T-cell (primary cell): ENCODE data around the gene CPLANE1. TPM values are rescaled to one million over a fixed set of nuclear protein-coding genes. Genes with fewer than 3 reads are reported as not detected.

Source experiments
- ATAC-seq, 4 experiments: fragments of 200-7000 bp in 3 of 4; fragments of 150-1000 bp in 1 of 4; cut with Tn5 transposase; replicated peaks in 1 of 4; 1 replicate in 3 of 4; 2 replicates in 1 of 4; pipeline ENCODE4 v1.10.0; 2021; ENCODE audit warnings: moderate library complexity in 3 of 4, mild to moderate bottlenecking in 2 of 4, moderate number of reproducible peaks in 1 of 4
- CTCF ChIA-PET, 2 donors: fragments of 300-600 bp; sonication (Branson Sonifier 250); formaldehyde crosslinking; loops; one replicate each; lab custom pipeline; 2022; ENCODE audit warnings: antibody characterized with exemption in 2 of 2; lab: Charles Lee
- POLR2A ChIA-PET, 2 donors: fragments of 300-600 bp; sonication (Branson Sonifier 250); formaldehyde crosslinking; loops; one replicate each; lab custom pipeline; 2022; ENCODE audit warnings: antibody characterized with exemption in 2 of 2; lab: Charles Lee
- DNase-seq, 35 experiments: peaks; one replicate each; pipeline versions ENCODE4 v3.0.0 to v3.0.0-alpha.2; 2013 to 2023
- H3K27ac ChIP-seq: one replicate; pipeline ENCODE4 v1.5.1; 2013; ENCODE audit warnings: low read length
- H3K27me3 ChIP-seq, 2 experiments: replicated peaks in 1 of 2; 1 replicate in 1 of 2; 2 replicates in 1 of 2; pipeline versions ENCODE4 v1.6.1 to v1.7.0; 2013; ENCODE audit warnings: low read length in 1 of 2, mixed read lengths in 1 of 2; ENCODE audit not compliant: control insufficient read depth in 2 of 2, insufficient read depth in 2 of 2; ENCODE audit errors: extremely low read depth in 1 of 2
- H3K36me3 ChIP-seq, 2 donors: 1 replicate in 1 of 2; 2 replicates in 1 of 2; pipeline versions ENCODE4 v1.6.1 to v1.7.0; 2013; ENCODE audit warnings: low read length in 1 of 2; ENCODE audit not compliant: control insufficient read depth in 2 of 2, insufficient read depth in 1 of 2; ENCODE audit errors: extremely low read depth in 1 of 2
- H3K4me1 ChIP-seq, 2 experiments: 1 replicate in 1 of 2; 2 replicates in 1 of 2; pipeline versions ENCODE4 v1.6.1 to v1.7.0; 2013; ENCODE audit warnings: low read length in 2 of 2, mixed read lengths in 1 of 2; ENCODE audit not compliant: insufficient read depth in 2 of 2, control insufficient read depth in 1 of 2; ENCODE audit errors: extremely low read depth in 1 of 2
- H3K4me3 ChIP-seq, 2 donors: 1 replicate in 1 of 2; 2 replicates in 1 of 2; pipeline versions ENCODE4 v1.5.1 to v1.7.0; 2013; ENCODE audit warnings: mild to moderate bottlenecking in 2 of 2, low read length in 1 of 2, moderate library complexity in 1 of 2; ENCODE audit not compliant: control insufficient read depth in 1 of 2; ENCODE audit errors: extremely low read depth in 1 of 2
- H3K9me3 ChIP-seq: 2 replicates; pipeline ENCODE4 v1.7.0; 2013
- H3K27ac Mint-ChIP-seq, 2 donors: one replicate each; pipeline ENCODE4 v1.8.0; 2020 to 2021; ENCODE audit warnings: mild to moderate bottlenecking in 2 of 2, mixed read lengths in 2 of 2
- H3K27me3 Mint-ChIP-seq, 2 donors: one replicate each; pipeline ENCODE4 v1.8.0; 2021 to 2022; ENCODE audit warnings: mixed read lengths in 2 of 2
- H3K36me3 Mint-ChIP-seq: one replicate; pipeline ENCODE4 v1.8.0; 2021; ENCODE audit warnings: mixed read lengths
- H3K4me1 Mint-ChIP-seq, 3 donors: one replicate each; pipeline ENCODE4 v1.8.0; 2020 to 2022; ENCODE audit warnings: mixed read lengths in 3 of 3, mild to moderate bottlenecking in 1 of 3
- H3K4me3 Mint-ChIP-seq, 3 donors: one replicate each; pipeline ENCODE4 v1.8.0; 2020 to 2022; ENCODE audit warnings: mild to moderate bottlenecking in 3 of 3, mixed read lengths in 3 of 3, moderate library complexity in 3 of 3
- H3K9me3 Mint-ChIP-seq, 3 donors: one replicate each; pipeline ENCODE4 v1.8.0; 2020 to 2022; ENCODE audit warnings: mixed read lengths in 3 of 3
- WGBS: methylation state at CpG from one replicate; pipeline ENCODE4 v1.1.5; 2013; ENCODE audit warnings: missing lambda C conversion rate; ENCODE audit not compliant: insufficient coverage; 5-methylcytosine and 5-hydroxymethylcytosine counted together
- total RNA-seq, 35 experiments: library from RNA in 6 of 35; stranded (reverse) in 6 of 35; fragments of 120-200 nt in 1 of 35; gene quantifications; one replicate each; pipeline versions ENCODE4 v1.2.1 to v1.2.4 and lab custom pipeline; 2013 to 2026

Gene CPLANE1
- total RNA-seq, 5 donors from 2014 or later (not counting 1 experiment from before 2014, with no cell fraction given): 5.1 to 9.4 (median 7.7) TPM

DNA sequence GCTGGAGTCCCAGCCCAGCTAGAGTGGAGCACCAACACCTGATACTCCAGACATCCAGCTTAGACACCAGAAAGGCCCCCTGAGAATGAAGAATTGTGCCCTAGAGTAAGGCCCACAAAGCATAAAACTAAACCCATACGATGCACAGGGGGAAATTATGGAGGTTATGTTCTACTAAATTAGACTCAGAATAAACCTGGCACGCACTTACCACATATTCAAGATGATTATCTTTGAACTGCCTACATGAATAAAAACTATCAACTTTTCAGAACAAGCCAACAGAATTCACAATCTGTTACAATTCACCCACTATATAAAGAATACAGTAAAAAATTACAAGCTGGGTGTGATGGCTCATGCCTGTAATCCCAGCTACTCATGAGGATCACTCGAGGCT lies 168.5 kb downstream of the CPLANE1 start:
- CTCF ChIA-PET: no interaction called here
- no peaks in the 10 kb centered on the region for H3K9me3 ChIP-seq

DNA sequence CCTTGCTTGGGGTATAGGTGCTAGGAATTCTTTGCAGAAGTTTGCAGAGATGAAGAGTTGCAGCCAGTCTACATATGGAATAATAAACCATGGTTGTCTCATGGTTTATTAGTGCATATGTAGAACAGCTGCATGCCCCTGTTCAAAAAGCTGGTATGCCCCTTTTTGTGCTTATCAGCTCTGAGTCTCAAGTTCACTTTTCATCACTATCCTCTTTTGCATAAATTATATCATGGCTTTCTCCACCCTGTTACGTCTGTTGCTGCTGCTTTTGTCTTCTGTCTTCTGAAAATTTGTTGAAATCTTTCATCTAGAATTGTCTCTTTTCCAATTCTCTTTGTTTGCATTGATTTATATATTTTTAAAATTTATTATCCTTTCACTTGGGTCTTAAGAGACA lies 172.0 kb downstream of the CPLANE1 start:
- no peak for ATAC-seq

More for the DNA sequence above, 168.5 kb downstream of the CPLANE1 start:
- Mint-ChIP-seq H3K4me3 (no peak overlapping the region), H3K36me3 (peaks cover 56% of the 10 kb centered on the region), H3K27me3 (no peaks in the 10 kb centered on the region), H3K27ac (no peak overlapping the region), H3K9me3 (peaks cover 0 to 3% (median 0%) of the 10 kb centered on the region in 3 donors), H3K4me1 (no peaks in the 10 kb centered on the region)
- no peaks in the 10 kb centered on the region for H3K4me1 ChIP-seq
- POLR2A ChIA-PET: no interaction called here
- H3K36me3 ChIP-seq: peaks cover 0 to 2% of the 10 kb centered on the region in 2 donors
- H3K27me3 ChIP-seq: no peaks in the 10 kb centered on the region
- ATAC-seq (no peak), DNase-seq (no peak)
- WGBS: no CpG with 5 or more reads among the region's 3 CpGs
- H3K27ac ChIP-seq: no peak overlapping the region
- H3K4me3 ChIP-seq: no peak overlapping the region

DNA sequence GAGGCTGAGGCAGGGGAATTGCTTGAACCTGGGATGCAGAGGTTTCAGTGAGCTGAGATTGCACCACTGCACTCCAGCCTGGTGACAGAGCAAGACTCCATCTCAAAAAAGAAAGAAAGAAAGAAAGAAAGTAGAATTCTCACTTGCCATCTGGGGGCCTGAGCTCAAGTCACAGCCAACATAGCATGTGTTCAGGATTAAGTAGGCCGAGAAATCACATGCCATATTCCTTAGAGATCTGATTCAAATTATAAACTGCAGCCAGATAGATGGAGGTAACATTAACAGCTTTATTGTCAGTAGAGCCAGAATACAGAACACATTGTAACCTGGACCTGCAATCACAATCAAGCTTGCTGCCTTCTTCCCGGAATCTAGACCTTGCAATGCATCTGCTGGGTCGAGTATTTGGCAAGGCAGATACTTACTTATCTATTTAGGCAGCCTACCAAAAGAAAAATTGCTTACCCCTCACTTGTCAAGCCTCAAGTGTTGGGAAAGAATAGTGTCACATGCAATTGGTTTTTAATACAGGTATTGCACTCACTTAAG lies 173.7 kb downstream of the CPLANE1 start:
- peaks cover 19% of the 10 kb centered on the region for H3K36me3 Mint-ChIP-seq
- H3K4me3 Mint-ChIP-seq: no peak overlapping the region
- Histone ChIP-seq H3K4me1 (no peaks in the 10 kb centered on the region), H3K9me3 (no peaks in the 10 kb centered on the region), H3K4me3 (no peak overlapping the region), H3K36me3 (peaks cover 0 to 2% of the 10 kb centered on the region in 2 donors), H3K27ac (no peak overlapping the region), H3K27me3 (no peaks in the 10 kb centered on the region)
- ATAC-seq: no peak
- no peak overlapping the region for H3K27ac Mint-ChIP-seq
- 100% methylated on average over 1 of the region's 3 CpGs for WGBS
- no peak for DNase-seq
- ChIA-PET CTCF (interaction anchor here in 1 of 2 donors (0.5 kb wide), 1 partner anchor 304 kb away, joined by 3 read pairs; the partner anchor contains the start of gene WDR70), POLR2A (interaction anchor here in 1 of 2 donors (0.6 kb wide), 1 partner anchor 211 kb away, joined by 3 read pairs; no protein-coding TSS in a partner anchor)
- no peaks in the 10 kb centered on the region for H3K9me3 Mint-ChIP-seq
- H3K4me1 Mint-ChIP-seq: no peaks in the 10 kb centered on the region
- H3K27me3 Mint-ChIP-seq: no peaks in the 10 kb centered on the region

More for the DNA sequence above, 172.0 kb downstream of the CPLANE1 start:
- peaks cover 31% of the 10 kb centered on the region for H3K36me3 Mint-ChIP-seq
- WGBS: no CpG with 5 or more reads among the region's 1 CpG
- no peak overlapping the region for H3K4me3 Mint-ChIP-seq
- DNase-seq: no peak
- no peak overlapping the region for H3K4me3 ChIP-seq
- H3K27ac Mint-ChIP-seq: no peak overlapping the region
- POLR2A ChIA-PET: interaction anchor here in 1 of 2 donors (0.7 kb wide), 1 partner anchor 113 kb away, joined by 3 read pairs; no protein-coding TSS in a partner anchor
- no peaks in the 10 kb centered on the region for H3K9me3 ChIP-seq
- H3K27me3 ChIP-seq: no peaks in the 10 kb centered on the region
- no peaks in the 10 kb centered on the region for H3K9me3 Mint-ChIP-seq
- H3K4me1 ChIP-seq: no peaks in the 10 kb centered on the region
- H3K27ac ChIP-seq: no peak overlapping the region
- H3K4me1 Mint-ChIP-seq: no peaks in the 10 kb centered on the region
- CTCF ChIA-PET: no interaction called here
- H3K27me3 Mint-ChIP-seq: no peaks in the 10 kb centered on the region
- H3K36me3 ChIP-seq: peaks cover 0 to 2% of the 10 kb centered on the region in 2 donors

DNA sequence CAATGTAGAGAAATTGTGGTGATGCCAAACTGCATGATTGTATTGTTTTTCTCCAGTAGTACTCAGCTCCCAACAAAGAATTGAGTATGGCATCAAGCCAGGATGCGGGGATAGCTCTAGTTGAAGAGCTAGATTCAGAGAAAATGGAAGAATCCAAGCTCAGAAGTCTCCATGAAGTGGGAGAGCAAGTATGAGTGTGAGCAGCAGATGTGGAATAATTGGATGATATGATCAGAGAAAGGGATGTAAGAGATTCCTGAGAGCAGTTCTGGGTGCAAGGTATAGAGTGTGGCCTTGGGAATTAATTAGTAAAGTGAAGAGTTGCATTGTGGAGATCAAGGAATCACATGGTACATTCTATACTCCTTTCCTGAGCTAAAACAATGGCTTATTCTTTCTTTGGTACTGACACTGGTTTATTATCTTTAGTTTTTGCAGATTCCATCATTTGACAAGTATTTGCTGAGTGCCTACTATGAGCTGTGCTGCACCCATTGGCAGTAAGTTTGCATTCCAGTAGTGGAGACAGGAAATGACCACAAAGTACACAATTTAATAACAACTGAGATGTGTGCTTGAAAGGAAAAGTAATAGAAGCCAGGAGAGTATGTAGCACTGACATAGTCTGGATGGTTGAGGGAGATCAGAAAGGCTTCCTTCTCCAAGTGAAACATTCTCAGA lies 177.1 kb downstream of the CPLANE1 start:
- no peaks in the 10 kb centered on the region for H3K9me3 Mint-ChIP-seq
- WGBS: 88% methylated on average over 1 of the region's 1 CpG
- H3K4me1 ChIP-seq: no peaks in the 10 kb centered on the region
- no peaks in the 10 kb centered on the region for H3K36me3 Mint-ChIP-seq
- no peaks in the 10 kb centered on the region for H3K4me1 Mint-ChIP-seq
- no peaks in the 10 kb centered on the region for H3K27me3 ChIP-seq
- no peak for DNase-seq
- ChIA-PET CTCF (interaction anchor here in 1 of 2 donors (0.9 kb wide), 1 partner anchor 12 kb away, joined by 3 read pairs; no protein-coding TSS in a partner anchor), POLR2A (no interaction called here)
- H3K27ac ChIP-seq: no peak overlapping the region
- H3K27ac Mint-ChIP-seq: no peak overlapping the region
- no peak overlapping the region for H3K4me3 ChIP-seq
- H3K27me3 Mint-ChIP-seq: no peaks in the 10 kb centered on the region
- no peak for ATAC-seq
- H3K9me3 ChIP-seq: no peaks in the 10 kb centered on the region
- no peaks in the 10 kb centered on the region for H3K36me3 ChIP-seq
- H3K4me3 Mint-ChIP-seq: no peak overlapping the region

DNA sequence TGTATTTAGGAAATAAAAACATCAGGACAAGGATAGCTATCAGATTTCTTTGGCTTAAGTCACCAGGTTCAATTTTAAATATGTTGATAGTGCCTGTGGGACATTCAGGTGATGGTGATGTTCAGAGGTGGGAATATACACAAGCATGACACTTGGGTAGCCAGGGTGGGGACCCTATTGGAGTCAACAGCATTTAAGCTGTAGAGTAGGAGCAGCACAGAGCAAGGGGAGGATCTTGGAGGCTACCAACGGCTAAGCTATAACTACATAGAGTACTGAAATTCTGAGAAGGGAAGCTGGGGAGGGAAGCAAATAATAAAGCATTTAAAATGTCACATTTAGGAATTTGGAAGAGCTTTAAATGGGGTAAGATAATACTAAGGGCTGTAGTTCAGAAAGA lies 177.7 kb downstream of the CPLANE1 start:
- POLR2A ChIA-PET: no interaction called here
- Histone ChIP-seq H3K9me3 (no peaks in the 10 kb centered on the region), H3K27ac (no peak overlapping the region), H3K4me1 (no peaks in the 10 kb centered on the region), H3K36me3 (no peaks in the 10 kb centered on the region), H3K27me3 (no peaks in the 10 kb centered on the region), H3K4me3 (no peak overlapping the region)
- WGBS: no CpG with 5 or more reads among the region's 1 CpG
- CTCF ChIA-PET: interaction anchor here in 1 of 2 donors (0.9 kb wide), 1 partner anchor 13 kb away, joined by 3 read pairs; no protein-coding TSS in a partner anchor
- Mint-ChIP-seq H3K4me3 (no peak overlapping the region), H3K9me3 (no peaks in the 10 kb centered on the region), H3K27me3 (no peaks in the 10 kb centered on the region), H3K27ac (no peak overlapping the region), H3K36me3 (peaks cover under 1% of the 10 kb centered on the region), H3K4me1 (no peaks in the 10 kb centered on the region)
- DNase-seq (no peak), ATAC-seq (no peak)

DNA sequence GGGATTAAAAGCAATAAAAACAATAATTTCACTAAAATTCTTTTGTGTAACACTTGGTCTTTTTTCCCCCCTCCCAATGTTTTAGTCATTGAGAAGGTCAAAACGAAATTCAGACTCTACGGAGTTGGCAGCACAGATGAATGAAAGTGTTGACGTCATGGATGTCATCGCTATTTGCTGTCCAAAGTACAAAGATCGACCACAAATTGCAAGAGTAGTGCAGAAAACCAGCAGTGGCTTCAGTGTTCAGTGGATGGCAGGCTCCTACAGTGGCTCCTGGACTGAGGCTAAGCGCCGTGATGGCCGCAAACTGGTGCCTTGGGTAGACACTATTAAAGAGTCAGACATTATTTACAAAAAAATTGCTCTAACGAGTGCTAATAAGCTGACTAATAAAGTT lies 184.7 kb downstream of the CPLANE1 start:
- Mint-ChIP-seq H3K4me1 (no peaks in the 10 kb centered on the region), H3K36me3 (peaks cover 29% of the 10 kb centered on the region), H3K27ac (no peak overlapping the region), H3K9me3 (no peaks in the 10 kb centered on the region), H3K27me3 (no peaks in the 10 kb centered on the region), H3K4me3 (no peak overlapping the region)
- no peaks in the 10 kb centered on the region for H3K27me3 ChIP-seq
- CTCF ChIA-PET: interaction anchor here in 1 of 2 donors (0.6 kb wide), 1 partner anchor 564 kb away, joined by 5 read pairs; no protein-coding TSS in a partner anchor
- H3K4me1 ChIP-seq: no peaks in the 10 kb centered on the region
- peaks cover 0 to 49% of the 10 kb centered on the region in 2 donors for H3K36me3 ChIP-seq
- H3K4me3 ChIP-seq: no peak overlapping the region
- POLR2A ChIA-PET: no interaction called here
- ATAC-seq: no peak
- no peak overlapping the region for H3K27ac ChIP-seq
- WGBS: 96% methylated on average over 7 of the region's 9 CpGs
- no peak for DNase-seq
- H3K9me3 ChIP-seq: no peaks in the 10 kb centered on the region
